Mesothelial cell of epicardium (in vitro differentiated cells): ENCODE results near the gene BPIFB2. TPM values are rescaled to one million over a fixed set of nuclear protein-coding genes. Genes with fewer than 3 reads are reported as not detected.

Source experiments
- DNase-seq, 2 experiments: peaks; one replicate each; pipeline ENCODE4 v3.0.0; 2021; ENCODE audit warnings: low spot score in 2 of 2; ENCODE audit not compliant: unreplicated experiment in 2 of 2
- H3K27ac Mint-ChIP-seq: 2 replicates; pipeline ENCODE4 v1.8.0; 2021; ENCODE audit warnings: mixed read lengths
- H3K27me3 Mint-ChIP-seq: 2 replicates; pipeline ENCODE4 v1.8.0; 2021; ENCODE audit warnings: low read depth, mixed read lengths
- H3K36me3 Mint-ChIP-seq: 2 replicates; pipeline ENCODE4 v1.8.0; 2021; ENCODE audit warnings: mixed read lengths
- H3K4me1 Mint-ChIP-seq: 2 replicates; pipeline ENCODE4 v1.8.0; 2021; ENCODE audit warnings: mixed read lengths
- H3K4me3 Mint-ChIP-seq: 2 replicates; pipeline ENCODE4 v1.8.0; 2021; ENCODE audit warnings: mild to moderate bottlenecking, moderate library complexity, mixed read lengths
- H3K9me3 Mint-ChIP-seq: 2 replicates; pipeline ENCODE4 v1.8.0; 2021; ENCODE audit warnings: mixed read lengths
- CTCF ChIP-seq: fragments of 200-600 bp; sonication (generic); IDR thresholded peaks from one replicate; pipeline ENCODE4 v1.5.0; 2021; ENCODE audit warnings: antibody characterized with exemption; ENCODE audit not compliant: unreplicated experiment
- total RNA-seq: library from RNA; stranded (reverse); gene quantifications from 3 replicates; pipeline ENCODE4 v1.2.1, GENCODE V29; 2021

BPIFB2 gene
- total RNA-seq, 1 donor from 2014 or later = not detected

GRCh38 chr20:33061658-33062028 lies 54.1 kb downstream of the BPIFB2 start:
- Mint-ChIP-seq H3K27me3 (peaks cover 3% of the 10 kb centered on the region), H3K4me1 (no peaks in the 10 kb centered on the region), H3K27ac (no peak overlapping the region), H3K36me3 (no peaks in the 10 kb centered on the region), H3K9me3 (no peaks in the 10 kb centered on the region), H3K4me3 (no peak overlapping the region)
- TF ChIP-seq CTCF = no peak
- DNase-seq = no peak

DNA sequence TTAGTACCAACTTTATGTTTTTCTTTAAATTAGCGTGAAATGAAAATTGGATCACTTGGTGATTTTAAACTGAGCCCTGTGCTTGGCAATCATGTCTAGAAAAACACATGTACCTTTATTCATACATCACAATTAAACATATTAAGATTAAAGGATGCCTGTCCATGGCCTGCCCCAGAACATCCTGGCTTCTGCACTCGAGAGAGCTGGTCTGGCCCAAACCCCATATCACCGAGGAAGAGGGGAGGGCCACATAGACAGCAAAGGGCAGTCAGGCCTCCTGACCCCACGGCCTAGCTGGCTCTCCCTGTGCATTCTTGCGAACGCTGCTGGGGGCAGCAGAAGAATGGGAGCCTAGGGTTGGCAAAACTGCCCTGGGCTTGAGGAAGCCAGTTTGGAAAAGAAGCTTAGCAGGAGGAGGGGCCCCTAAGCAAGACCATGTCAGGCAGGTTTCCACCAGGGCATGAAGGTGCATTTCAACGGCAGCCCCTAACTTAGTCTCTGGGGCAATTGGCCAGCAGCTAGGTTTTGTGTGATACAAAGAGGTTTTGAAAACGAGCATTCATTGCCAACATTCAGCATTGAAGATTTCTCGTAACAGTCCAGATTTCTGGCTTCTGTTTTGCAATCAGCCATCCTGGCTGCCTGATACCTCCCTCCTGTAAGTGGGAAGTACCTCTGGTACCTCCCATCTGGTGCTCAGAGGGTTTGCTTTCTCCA lies 54.8 kb downstream of the BPIFB2 start:
- Mint-ChIP-seq H3K36me3 (no peaks in the 10 kb centered on the region), H3K9me3 (no peaks in the 10 kb centered on the region), H3K27ac (no peak overlapping the region), H3K27me3 (peaks cover 3% of the 10 kb centered on the region), H3K4me3 (no peak overlapping the region), H3K4me1 (no peaks in the 10 kb centered on the region)
- DNase-seq = no peak
- no peak for TF ChIP-seq CTCF

DNA sequence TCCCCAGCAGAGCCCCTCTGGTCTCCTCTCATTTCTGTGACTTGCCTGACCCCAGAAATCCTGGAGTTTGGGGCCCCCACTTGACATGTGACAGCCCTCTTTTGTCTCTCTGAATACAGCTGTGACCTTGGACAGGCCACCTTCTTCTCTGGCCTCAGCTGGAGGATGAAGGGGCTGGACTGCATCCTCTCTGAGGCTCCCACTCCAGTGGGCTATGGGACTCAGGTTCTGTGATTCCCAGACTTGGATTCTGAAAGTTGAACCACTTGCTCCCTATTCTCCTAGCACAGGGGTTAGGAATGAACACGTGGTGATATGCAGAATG lies 55.3 kb downstream of the BPIFB2 start:
- no peak overlapping the region for H3K27ac Mint-ChIP-seq
- no peak overlapping the region for H3K4me3 Mint-ChIP-seq
- no peaks in the 10 kb centered on the region for H3K9me3 Mint-ChIP-seq
- H3K27me3 Mint-ChIP-seq = peaks cover 2% of the 10 kb centered on the region
- no peaks in the 10 kb centered on the region for H3K4me1 Mint-ChIP-seq
- TF ChIP-seq CTCF = no peak
- no peak for DNase-seq
- no peaks in the 10 kb centered on the region for H3K36me3 Mint-ChIP-seq

DNA sequence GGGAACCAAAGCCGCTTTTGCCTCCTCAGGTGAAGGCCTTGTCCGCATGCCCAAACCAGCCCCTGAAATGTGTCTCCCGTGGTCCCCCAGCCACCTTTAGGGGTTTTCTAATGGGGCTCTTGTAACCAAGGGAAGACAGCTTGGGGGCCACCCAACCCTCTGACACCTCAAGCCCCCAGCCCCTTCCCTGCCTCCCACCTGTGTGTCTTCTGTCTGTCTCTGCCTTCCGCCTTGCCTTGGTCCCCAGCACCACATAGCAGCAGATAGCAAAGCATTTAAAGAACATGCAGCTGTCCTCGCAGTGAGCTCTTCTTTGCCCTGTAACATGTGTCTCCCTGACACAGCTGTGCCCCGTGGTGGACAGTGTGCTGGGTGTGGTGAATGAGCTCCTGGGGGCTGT lies 55.8 kb downstream of the BPIFB2 start:
- no peaks in the 10 kb centered on the region for H3K9me3 Mint-ChIP-seq
- H3K27ac Mint-ChIP-seq = no peak overlapping the region
- H3K27me3 Mint-ChIP-seq = peaks cover 2% of the 10 kb centered on the region
- TF ChIP-seq CTCF = no peak
- DNase-seq = no peak
- no peaks in the 10 kb centered on the region for H3K4me1 Mint-ChIP-seq
- no peak overlapping the region for H3K4me3 Mint-ChIP-seq
- no peaks in the 10 kb centered on the region for H3K36me3 Mint-ChIP-seq

- Mint-ChIP-seq H3K36me3 (no peaks in the 10 kb centered on the region), H3K4me3 (no peak overlapping the region), H3K27me3 (peaks cover 9% of the 10 kb centered on the region), H3K4me1 (no peaks in the 10 kb centered on the region), H3K27ac (no peak overlapping the region), H3K9me3 (no peaks in the 10 kb centered on the region)
- no peak for DNase-seq
- no peak for TF ChIP-seq CTCF
Measured at GRCh38 chr20:33064572-33065287, 57.2 kb downstream of the BPIFB2 start.
